MM.1S (cell line): ENCODE results near the gene SARNP.

Source experiments
- EZH2 ChIP-seq: fragments of 300-600 bp; sonication (generic); optimal IDR thresholded peaks from 2 replicates; pipeline ENCODE3; 2017; ENCODE audit warnings: low read depth, mild to moderate bottlenecking, antibody characterized with exemption, low read length, mixed read lengths
- EZH2phosphoT487 ChIP-seq: fragments of 300-600 bp; sonication (generic); IDR thresholded peaks from 2 replicates; pipeline ENCODE4 v1.6.1; 2018; ENCODE audit warnings: antibody characterized with exemption, low read length

- TF ChIP-seq EZH2phosphoT487 (no peak), EZH2 (no peak)
Observed at GRCh38 chr12:55746913-55747231, 70.7 kb downstream of the SARNP start.
